Cardiac muscle cell (in vitro differentiated cells and primary cell): ENCODE measurements around the gene PLXND1. TPM values are rescaled to one million over a fixed set of nuclear protein-coding genes. Genes with fewer than 3 reads are reported as not detected.

ENCODE experiments used
- DNase-seq, 2 donors: peaks; one replicate each; pipeline versions ENCODE4 v3.0.0 to v3.0.0-alpha.2; 2010 to 2017; ENCODE audit warnings: low read depth in 1 of 2, low spot score in 1 of 2
- H3K27ac ChIP-seq: fragments of 200-600 bp; sonication (generic); 2 replicates; pipeline ENCODE4 v1.5.1; 2016
- H3K27me3 ChIP-seq: fragments of 200-600 bp; sonication (generic); 2 replicates; pipeline ENCODE4 v1.6.0; 2016; ENCODE audit warnings: control low read depth
- H3K36me3 ChIP-seq: fragments of 200-600 bp; sonication (generic); 2 replicates; pipeline ENCODE4 v1.5.1; 2016; ENCODE audit warnings: control low read depth
- H3K4me1 ChIP-seq: fragments of 200-600 bp; sonication (generic); 2 replicates; pipeline ENCODE4 v1.8.1; 2017; ENCODE audit warnings: low read depth, mild to moderate bottlenecking, mixed run types
- H3K4me3 ChIP-seq: fragments of 200-600 bp; sonication (generic); 2 replicates; pipeline ENCODE4 v1.5.1; 2016; ENCODE audit warnings: mild to moderate bottlenecking
- H3K9me3 ChIP-seq: fragments of 200-600 bp; sonication (generic); 2 replicates; pipeline ENCODE4 v1.5.1; 2017; ENCODE audit warnings: low read depth, mild to moderate bottlenecking, control low read depth
- polyA plus RNA-seq: library from polyadenylated mRNA; unstranded; fragments of >200 nt; fragmentation: Nextera tagmentation; extraction: Ambion mirVana; gene quantifications from 2 replicates; pipeline ENCODE4 v1.2.1, GENCODE V29; 2016
- total RNA-seq: library from RNA; depleted of rRNA; stranded (reverse); fragments of >200 nt; gene quantifications from 2 replicates; pipeline ENCODE4 v1.2.3, GENCODE V29; 2016
- TF ChIP-seq, protein P1 (sequence below): IDR thresholded peaks from 2 replicates; pipeline ENCODE4 v1.5.1; 2012; ENCODE audit warnings: low read depth, mild to moderate bottlenecking, low read length

The PLXND1 gene
- total and polyA plus RNA-seq, 2 experiments from 2014 or later, result 15.0 to 56.5 TPM

DNA sequence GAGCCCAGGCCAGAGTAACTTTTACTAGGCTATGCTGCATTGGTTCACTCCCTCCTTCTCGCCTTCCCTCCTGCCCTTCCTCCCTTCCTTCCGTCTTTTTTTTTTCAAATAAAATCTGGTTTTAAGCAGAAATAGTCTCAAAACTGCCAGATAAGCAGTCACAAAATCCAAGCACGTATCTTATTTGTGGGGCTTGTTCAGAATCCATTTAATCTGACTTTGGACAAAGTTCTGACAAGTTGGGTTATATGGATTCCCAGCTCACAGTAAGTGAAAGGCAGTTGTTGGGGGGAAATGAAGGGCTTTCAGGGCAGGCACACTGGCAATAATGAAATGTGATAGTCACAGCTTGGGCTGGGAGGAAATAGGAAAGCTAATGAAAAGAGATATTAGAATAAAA is 32.0 kb upstream of the PLXND1 start:
- no peak for DNase-seq
- Histone ChIP-seq H3K9me3 (no peaks in the 10 kb centered on the region), H3K36me3 (no peaks in the 10 kb centered on the region), H3K4me3 (no peak overlapping the region), H3K27ac (no peak overlapping the region), H3K27me3 (no peaks in the 10 kb centered on the region), H3K4me1 (no peaks in the 10 kb centered on the region)
- TF ChIP-seq, protein P1, sequence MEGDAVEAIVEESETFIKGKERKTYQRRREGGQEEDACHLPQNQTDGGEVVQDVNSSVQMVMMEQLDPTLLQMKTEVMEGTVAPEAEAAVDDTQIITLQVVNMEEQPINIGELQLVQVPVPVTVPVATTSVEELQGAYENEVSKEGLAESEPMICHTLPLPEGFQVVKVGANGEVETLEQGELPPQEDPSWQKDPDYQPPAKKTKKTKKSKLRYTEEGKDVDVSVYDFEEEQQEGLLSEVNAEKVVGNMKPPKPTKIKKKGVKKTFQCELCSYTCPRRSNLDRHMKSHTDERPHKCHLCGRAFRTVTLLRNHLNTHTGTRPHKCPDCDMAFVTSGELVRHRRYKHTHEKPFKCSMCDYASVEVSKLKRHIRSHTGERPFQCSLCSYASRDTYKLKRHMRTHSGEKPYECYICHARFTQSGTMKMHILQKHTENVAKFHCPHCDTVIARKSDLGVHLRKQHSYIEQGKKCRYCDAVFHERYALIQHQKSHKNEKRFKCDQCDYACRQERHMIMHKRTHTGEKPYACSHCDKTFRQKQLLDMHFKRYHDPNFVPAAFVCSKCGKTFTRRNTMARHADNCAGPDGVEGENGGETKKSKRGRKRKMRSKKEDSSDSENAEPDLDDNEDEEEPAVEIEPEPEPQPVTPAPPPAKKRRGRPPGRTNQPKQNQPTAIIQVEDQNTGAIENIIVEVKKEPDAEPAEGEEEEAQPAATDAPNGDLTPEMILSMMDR, result no peak

DNA sequence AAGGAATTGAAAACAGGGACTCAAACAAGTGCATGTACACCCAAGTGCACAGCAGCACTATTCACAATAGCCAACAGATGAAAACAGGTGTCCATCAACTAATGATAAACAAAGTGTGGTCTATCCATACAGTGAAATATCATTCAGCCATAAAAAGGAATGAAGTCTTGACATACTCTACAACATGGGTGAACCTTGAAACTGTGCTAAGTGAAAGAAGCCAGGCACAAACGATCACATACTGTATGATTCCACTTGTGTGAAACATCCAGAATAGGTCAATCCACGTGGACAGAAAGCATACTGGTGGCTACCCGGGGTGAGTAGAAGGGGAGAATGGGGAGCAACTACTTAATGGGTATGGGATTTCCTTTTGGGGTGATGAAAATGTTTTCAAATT is 29.6 kb upstream of the PLXND1 start:
- no peak for DNase-seq
- TF ChIP-seq, protein P1, result no peak
- Histone ChIP-seq H3K9me3 (no peaks in the 10 kb centered on the region), H3K36me3 (no peaks in the 10 kb centered on the region), H3K27me3 (no peaks in the 10 kb centered on the region), H3K4me1 (no peaks in the 10 kb centered on the region), H3K27ac (no peak overlapping the region), H3K4me3 (no peak overlapping the region)

DNA sequence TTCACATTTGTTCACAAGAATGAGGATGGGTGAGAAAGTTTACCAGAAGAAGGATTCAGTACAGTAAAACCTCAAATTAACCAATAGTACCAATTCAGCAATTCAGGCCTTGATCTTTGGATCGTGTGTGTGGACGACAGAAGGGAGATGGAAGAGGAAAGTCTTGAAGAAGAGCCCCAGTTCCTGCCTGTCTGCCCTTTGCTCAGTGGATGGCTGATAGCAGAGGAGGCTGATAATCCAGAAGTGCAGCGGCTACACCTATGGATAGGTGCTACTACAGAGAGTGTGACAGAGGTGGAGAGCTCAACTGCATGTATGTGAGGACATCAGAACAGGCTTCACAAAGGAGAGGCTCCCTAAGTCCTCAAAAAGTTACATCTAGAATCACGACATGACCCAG is 29.2 kb upstream of the PLXND1 start:
- Histone ChIP-seq H3K9me3 (no peaks in the 10 kb centered on the region), H3K27me3 (no peaks in the 10 kb centered on the region), H3K36me3 (no peaks in the 10 kb centered on the region), H3K27ac (no peak overlapping the region), H3K4me1 (no peaks in the 10 kb centered on the region), H3K4me3 (no peak overlapping the region)
- no peak for DNase-seq
- TF ChIP-seq, protein P1, result no peak

DNA sequence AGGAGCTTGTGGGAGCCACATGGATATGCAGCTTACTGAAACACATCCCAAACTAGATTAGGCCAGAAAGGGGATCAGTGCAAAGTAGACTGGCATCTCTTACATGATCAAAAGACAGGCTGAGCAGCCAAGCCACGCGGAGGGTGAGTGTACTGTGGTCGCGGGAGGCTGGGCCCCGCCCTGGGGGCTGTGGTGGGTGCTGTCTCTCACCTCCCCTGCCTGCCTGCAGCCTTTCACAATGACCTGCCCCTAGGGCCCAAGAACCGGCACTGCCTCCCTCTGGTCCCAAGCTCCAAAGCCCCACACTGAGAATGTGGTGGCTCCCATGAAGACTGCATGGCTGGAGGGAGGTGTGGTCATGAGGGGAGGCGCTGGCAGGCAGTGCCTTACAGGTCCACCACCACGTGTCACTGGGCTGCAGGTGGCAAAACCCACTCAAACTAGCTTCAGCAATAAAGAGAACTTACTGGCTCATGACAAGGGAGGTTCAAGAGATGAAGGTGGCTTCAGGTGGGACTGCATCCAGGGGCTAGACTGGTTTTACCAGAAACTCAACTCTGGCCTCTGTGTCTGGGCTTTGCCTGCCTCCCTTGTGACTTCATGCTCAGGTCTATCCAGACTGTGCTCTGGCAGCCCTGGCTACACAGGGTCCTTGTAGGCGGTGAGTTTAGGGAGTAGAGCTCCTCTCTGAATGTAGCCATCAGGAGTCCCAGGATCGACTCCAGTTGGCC is 27.4 kb upstream of the PLXND1 start:
- Histone ChIP-seq H3K4me3 (no peak overlapping the region), H3K4me1 (no peaks in the 10 kb centered on the region), H3K36me3 (no peaks in the 10 kb centered on the region), H3K9me3 (no peaks in the 10 kb centered on the region), H3K27ac (no peak overlapping the region), H3K27me3 (no peaks in the 10 kb centered on the region)
- no peak for DNase-seq
- TF ChIP-seq, protein P1, result no peak

DNA sequence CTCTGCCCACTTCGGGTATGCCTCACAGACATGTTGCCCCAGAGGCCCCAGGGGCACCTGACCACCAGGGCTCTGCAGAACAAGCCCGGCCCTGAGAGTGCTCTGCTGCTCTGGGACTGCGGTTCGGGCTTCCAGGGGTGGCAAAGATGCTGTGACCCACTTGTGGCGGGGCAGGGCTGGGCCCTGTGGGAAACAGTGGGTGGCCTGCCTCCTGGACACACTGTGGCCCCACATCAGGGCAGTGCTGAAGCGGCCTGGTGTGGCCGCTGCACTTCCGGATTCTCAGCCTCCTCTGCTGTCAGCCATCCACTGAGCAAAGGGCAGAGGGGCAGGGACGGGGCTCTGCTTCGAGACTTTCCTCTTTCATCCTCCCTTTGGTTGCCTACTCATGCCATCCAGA is 26.5 kb upstream of the PLXND1 start:
- Histone ChIP-seq H3K27me3 (no peaks in the 10 kb centered on the region), H3K4me3 (no peak overlapping the region), H3K36me3 (no peaks in the 10 kb centered on the region), H3K27ac (no peak overlapping the region), H3K9me3 (no peaks in the 10 kb centered on the region), H3K4me1 (peaks cover 3% of the 10 kb centered on the region)
- DNase-seq, result no peak
- TF ChIP-seq, protein P1, result no peak

DNA sequence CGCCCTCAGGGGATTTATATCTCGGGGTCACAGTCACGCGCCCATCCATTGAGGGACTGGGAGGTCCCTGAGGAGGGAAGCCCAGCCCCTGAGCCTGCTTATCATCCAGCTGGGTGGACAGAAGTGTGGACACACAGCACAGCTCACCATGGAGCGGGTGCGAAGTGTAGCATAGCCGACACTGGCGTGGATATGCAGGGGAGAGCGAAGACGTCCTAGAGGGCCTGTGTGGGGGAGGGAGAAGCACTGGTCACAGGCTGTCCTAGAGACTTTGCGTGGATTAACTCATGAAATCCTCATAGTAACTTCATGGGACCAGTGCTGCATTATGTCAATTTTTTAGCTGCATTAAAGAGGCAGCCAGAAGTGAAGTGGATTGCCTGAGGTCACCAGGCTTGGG is 26.1 kb upstream of the PLXND1 start:
- Histone ChIP-seq H3K27ac (no peak overlapping the region), H3K4me3 (no peak overlapping the region), H3K27me3 (no peaks in the 10 kb centered on the region), H3K36me3 (no peaks in the 10 kb centered on the region), H3K9me3 (no peaks in the 10 kb centered on the region), H3K4me1 (peaks cover 4% of the 10 kb centered on the region)
- TF ChIP-seq, protein P1, result no peak
- DNase-seq, result no peak
